ENCODE results near the gene SGCD. TPM values are rescaled to one million over a fixed set of nuclear protein-coding genes. Genes with fewer than 3 reads are reported as not detected.

The SGCD gene
- total and polyA plus RNA-seq, 8 donors = 0.58 to 55.8 (median 2.8) TPM

DNA sequence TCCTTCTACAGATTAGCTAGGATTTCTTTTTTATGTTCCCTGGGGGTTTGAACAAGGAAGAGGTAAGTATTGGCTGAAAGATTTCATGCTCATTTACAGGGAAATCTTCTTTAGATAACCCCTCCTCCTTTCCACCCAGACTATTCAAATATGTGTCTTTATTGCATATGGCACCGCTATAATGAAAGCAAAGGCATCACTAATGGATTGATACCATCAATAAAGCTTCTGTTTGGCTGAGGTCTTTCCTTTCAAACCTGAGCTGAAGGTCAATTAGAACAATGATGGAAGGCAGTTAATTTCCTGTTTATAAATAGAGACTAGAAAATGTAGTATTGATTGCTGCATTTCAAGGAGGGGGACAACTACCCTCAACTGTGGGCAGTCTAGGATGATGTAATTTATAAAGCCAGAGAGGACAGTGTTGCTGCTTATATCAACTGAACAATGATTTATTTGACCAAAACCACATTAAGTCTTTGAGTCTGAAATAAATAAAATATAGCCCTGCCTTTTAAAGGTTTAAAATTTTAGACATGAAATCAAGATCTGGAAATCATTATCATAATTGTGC lies 132.9 kb downstream of the SGCD start:
- Histone ChIP-seq H3K27me3 (no peaks in the 10 kb centered on the region), H3K27ac (no peak overlapping the region), H3K4me1 (peaks cover 0 to 7% (median 0%) of the 10 kb centered on the region in 4 donors), H3K9me3 (no peaks in the 10 kb centered on the region), H3K36me3 (no peaks in the 10 kb centered on the region), H3K4me3 (no peak overlapping the region)
- TF ChIP-seq POLR2AphosphoS5 (IDR thresholded peaks at IDR 0.05) (no peak), POLR2A (IDR thresholded peaks at IDR 0.05) (no peak), CTCF (IDR thresholded peaks at IDR 0.05) (no peak), EP300 (IDR thresholded peaks at IDR 0.05) (no peak)
- WGBS, 5 donors = 77 to 90% (median 81%) methylated on average over 1 of the region's 1 CpG
- DNase-seq = no peak
- intact Hi-C loops (cut with DNase I; ENCODE audit: low total_unique reads) = no loop called here

DNA sequence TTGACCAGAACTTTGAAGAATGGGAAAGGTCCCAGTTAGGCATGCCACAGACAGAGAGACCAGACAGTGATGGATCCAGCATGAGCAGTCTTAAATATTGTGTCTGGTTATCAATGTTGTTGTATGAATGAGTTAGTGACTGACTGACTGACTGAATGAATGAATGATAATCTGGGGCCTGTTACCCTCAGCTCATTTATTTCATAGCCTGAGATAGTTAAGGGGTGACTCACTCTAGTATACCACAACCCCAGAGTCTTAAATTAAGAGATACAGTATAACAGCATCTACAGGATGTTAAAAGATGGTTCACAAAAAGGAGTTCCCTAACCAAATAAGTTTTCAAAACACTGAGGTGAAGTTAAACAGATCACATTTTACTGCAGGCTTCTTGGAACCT lies 133.5 kb downstream of the SGCD start:
- intact Hi-C loops (cut with DNase I; ENCODE audit: low total_unique reads) = no loop called here
- DNase-seq = no peak
- Histone ChIP-seq H3K9me3 (no peaks in the 10 kb centered on the region), H3K36me3 (no peaks in the 10 kb centered on the region), H3K4me1 (peaks cover 0 to 7% (median 0%) of the 10 kb centered on the region in 4 donors), H3K27ac (no peak overlapping the region), H3K4me3 (no peak overlapping the region), H3K27me3 (no peaks in the 10 kb centered on the region)
- no peak for TF ChIP-seq POLR2AphosphoS5 (IDR thresholded peaks at IDR 0.05)
- no peak for TF ChIP-seq EP300 (IDR thresholded peaks at IDR 0.05)
- TF ChIP-seq CTCF (IDR thresholded peaks at IDR 0.05) = no peak
- TF ChIP-seq POLR2A (IDR thresholded peaks at IDR 0.05) = no peak

- Histone ChIP-seq H3K4me3 (no peak overlapping the region), H3K36me3 (no peaks in the 10 kb centered on the region), H3K9me3 (no peaks in the 10 kb centered on the region), H3K27ac (no peak overlapping the region), H3K27me3 (no peaks in the 10 kb centered on the region), H3K4me1 (no peaks in the 10 kb centered on the region)
- TF ChIP-seq POLR2AphosphoS5 (IDR thresholded peaks at IDR 0.05) (no peak), CTCF (IDR thresholded peaks at IDR 0.05) (no peak), POLR2A (IDR thresholded peaks at IDR 0.05) (no peak), EP300 (IDR thresholded peaks at IDR 0.05) (no peak)
- no peak for DNase-seq
- intact Hi-C loops (cut with DNase I; ENCODE audit: low total_unique reads) = no loop called here
- WGBS, 5 donors = 62 to 77% (median 70%) methylated on average over 3 of the region's 3 CpGs
These were observed 139.9 kb downstream of the SGCD start for GRCh38 chr5:156466871-156467270.

- WGBS, 5 donors = 63 to 84% (median 78%) methylated on average over 3 of the region's 3 CpGs
- TF ChIP-seq CTCF (IDR thresholded peaks at IDR 0.05) (no peak), POLR2AphosphoS5 (IDR thresholded peaks at IDR 0.05) (no peak), POLR2A (IDR thresholded peaks at IDR 0.05) (no peak), EP300 (IDR thresholded peaks at IDR 0.05) (no peak)
- no peak overlapping the region for H3K27ac ChIP-seq
- no peaks in the 10 kb centered on the region for H3K9me3 ChIP-seq
- no peaks in the 10 kb centered on the region for H3K36me3 ChIP-seq
- intact Hi-C loops (cut with DNase I; ENCODE audit: low total_unique reads) = no loop called here
- DNase-seq = no peak
- H3K4me1 ChIP-seq = peaks cover 0 to 4% (median 0%) of the 10 kb centered on the region in 4 donors
- no peaks in the 10 kb centered on the region for H3K27me3 ChIP-seq
- no peak overlapping the region for H3K4me3 ChIP-seq
These were observed 142.7 kb downstream of the SGCD start for GRCh38 chr5:156469636-156470035.

Measured in stomach (tissue), 9 donors.